ENCODE results near the gene LZTR1.

LZTR1 gene

GRCh38 chr22:21015466-21016006 lies 33.4 kb downstream of the LZTR1 start:
- DNase-seq = peak in 1 of 3 experiments; percentile 30

GRCh38 chr22:21016644-21017420 lies 34.7 kb downstream of the LZTR1 start:
- no peak for DNase-seq

- DNase-seq = no peak
Observed at GRCh38 chr22:21018314-21018713, 36.2 kb downstream of the LZTR1 start.

GRCh38 chr22:21020802-21021429 lies 38.8 kb downstream of the LZTR1 start:
- DNase-seq = peak in 1 of 3 experiments; percentile 28

GRCh38 chr22:21022507-21022906 lies 40.4 kb downstream of the LZTR1 start:
- no peak for DNase-seq

GRCh38 chr22:21022955-21023614 lies 41.0 kb downstream of the LZTR1 start:
- DNase-seq = no peak

- no peak for DNase-seq
Observed at GRCh38 chr22:21025266-21025665, 43.2 kb downstream of the LZTR1 start.

GRCh38 chr22:21025763-21026755 lies 44.0 kb downstream of the LZTR1 start:
- DNase-seq = no peak

GRCh38 chr22:21026783-21027692 lies 44.9 kb downstream of the LZTR1 start:
- no peak for DNase-seq

GRCh38 chr22:21028277-21029251 lies 46.5 kb downstream of the LZTR1 start:
- no peak for DNase-seq

- no peak for DNase-seq
Observed at GRCh38 chr22:21029486-21030025, 47.5 kb downstream of the LZTR1 start.

GRCh38 chr22:21030032-21030431 lies 47.9 kb downstream of the LZTR1 start:
- DNase-seq = no peak

GRCh38 chr22:21030621-21031544 lies 48.8 kb downstream of the LZTR1 start:
- DNase-seq = no peak

GRCh38 chr22:21031545-21032036 lies 49.5 kb downstream of the LZTR1 start:
- DNase-seq = no peak

- peak; percentile 3 to 44 (median 35) for DNase-seq
Observed at GRCh38 chr22:21032037-21032867, 50.2 kb downstream of the LZTR1 start, which contains the start of gene SLC7A4. SLC7A4 (minus strand) TSS chr22:21032561; CDS start chr22:21031812, 749 bp downstream.

GRCh38 chr22:21032868-21033688 lies 51.0 kb downstream of the LZTR1 start:
- no peak for DNase-seq
